SK-N-MC (cell line): Measurements from ENCODE around the gene SLCO1B3.

Source experiments
- EZH2 ChIP-seq: fragments of 200-600 bp; sonication (generic); IDR thresholded peaks from one replicate; pipeline ENCODE4 v1.6.1; 2017; ENCODE audit warnings: antibody characterized with exemption
- POLR2AphosphoS5 ChIP-seq: IDR thresholded peaks from 2 replicates; pipeline ENCODE4 v1.6.1; 2012; ENCODE audit warnings: mild to moderate bottlenecking, low read depth, low read length, borderline replicate concordance

- TF ChIP-seq EZH2: no peak
- no peak for TF ChIP-seq POLR2AphosphoS5
Observed at GRCh38 chr12:20800160-20800559, 10.3 kb upstream of the SLCO1B3 start.
